Activated naive CD4-positive, alpha-beta T cell (primary cell): Measurements from ENCODE around the gene MPIG6B.

Source experiments
- DNase-seq, 4 experiments: peaks; one replicate each; lab custom pipeline; 2025; lab: John Stamatoyannopoulos, UW

MPIG6B gene

DNA sequence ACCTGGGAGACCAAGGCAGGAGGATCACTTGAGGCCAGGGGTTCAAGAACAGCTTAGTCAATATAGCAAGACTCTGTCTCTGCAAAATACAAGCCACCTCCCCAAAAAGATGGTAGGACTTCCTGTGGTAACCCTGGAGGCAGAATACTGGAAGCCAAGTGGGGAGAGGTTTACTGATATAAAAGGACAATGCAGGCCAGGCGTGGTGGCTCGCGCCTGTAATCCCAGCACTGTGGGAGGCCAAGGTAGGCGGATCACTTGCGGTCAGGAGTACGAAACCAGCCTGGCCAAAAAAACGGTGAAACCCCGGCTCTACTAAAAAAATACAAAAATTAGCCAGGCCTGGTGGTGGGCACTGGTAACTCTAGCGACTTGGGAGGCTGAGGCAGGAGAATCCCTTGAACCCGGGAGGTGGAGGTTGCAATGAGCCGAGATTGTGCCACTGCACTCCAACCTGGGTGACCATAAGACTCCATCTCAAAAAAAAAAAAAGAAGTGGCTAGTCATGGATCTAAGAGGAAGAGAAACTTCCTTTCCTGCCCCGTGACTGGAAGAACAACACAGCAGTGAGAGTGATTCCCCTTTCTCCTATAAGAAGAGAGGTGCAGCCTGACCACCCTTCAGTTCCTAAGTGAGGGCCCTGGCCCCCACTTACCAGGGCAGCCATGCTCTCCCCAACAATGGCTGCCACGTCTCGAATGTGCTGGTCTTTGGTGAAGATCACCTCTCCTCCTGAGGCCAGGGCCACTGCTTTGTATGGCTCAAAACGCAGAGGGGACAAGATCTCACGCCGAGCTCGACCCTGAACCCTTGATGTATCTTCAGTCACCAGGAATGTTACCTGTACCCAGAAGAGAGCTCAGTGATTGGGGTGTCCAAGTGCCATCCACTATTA, 45.4 kb downstream of the MPIG6B start:
- DNase-seq = no peak

DNA sequence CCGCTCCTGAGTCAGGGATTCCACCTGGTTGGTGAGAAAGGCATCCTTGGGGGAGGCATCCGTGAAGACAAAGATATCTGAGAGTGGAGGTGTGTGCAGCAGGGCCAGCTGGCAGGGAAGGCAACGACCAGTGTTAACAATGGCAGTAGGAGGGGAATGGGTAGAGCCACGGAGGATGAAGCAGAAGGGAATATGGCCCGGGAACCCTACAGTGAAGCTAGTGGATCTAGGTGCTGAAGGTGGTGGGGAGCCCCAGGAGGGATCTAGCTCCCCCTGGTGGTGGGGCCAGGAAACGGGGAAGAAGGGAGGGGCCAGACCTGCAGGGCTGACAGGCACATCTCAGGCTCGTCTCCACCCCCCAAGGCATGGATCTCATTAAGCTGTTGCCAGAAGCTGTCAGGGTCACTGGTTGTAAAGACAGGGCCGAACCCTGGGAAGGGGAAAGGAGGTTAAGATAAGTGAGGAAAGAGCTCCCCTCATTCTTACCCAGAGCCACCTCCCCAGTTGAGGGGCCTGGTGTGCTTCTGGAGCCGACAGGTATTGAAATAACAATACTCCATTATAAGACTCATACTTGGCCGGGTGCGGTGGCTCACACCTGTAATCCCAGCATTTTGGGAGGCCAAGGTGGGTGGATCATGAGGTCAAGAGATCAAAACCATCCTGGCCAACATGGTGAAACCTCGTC, 46.7 kb downstream of the MPIG6B start:
- DNase-seq = peak; percentile 37 to 61 (median 52)

DNA sequence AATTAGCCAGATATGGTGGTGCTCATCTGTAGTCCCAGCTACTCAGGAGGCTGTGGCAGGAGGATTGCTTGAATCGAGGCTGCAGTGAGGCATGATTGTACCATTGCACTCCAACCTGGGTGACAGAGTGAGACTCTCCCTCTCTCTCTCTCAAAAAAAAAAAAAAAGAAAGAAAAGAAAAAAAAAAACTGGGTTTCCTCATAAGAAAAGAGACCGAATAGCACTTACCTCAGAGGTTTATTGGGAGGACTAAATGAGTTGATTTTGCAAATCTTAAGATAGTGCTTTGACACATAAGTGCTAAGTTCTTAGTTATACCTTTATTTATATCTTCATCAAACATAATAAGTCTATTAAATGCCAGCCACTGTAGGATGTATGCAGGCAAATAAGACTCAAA, 47.7 kb downstream of the MPIG6B start:
- no peak for DNase-seq

DNA sequence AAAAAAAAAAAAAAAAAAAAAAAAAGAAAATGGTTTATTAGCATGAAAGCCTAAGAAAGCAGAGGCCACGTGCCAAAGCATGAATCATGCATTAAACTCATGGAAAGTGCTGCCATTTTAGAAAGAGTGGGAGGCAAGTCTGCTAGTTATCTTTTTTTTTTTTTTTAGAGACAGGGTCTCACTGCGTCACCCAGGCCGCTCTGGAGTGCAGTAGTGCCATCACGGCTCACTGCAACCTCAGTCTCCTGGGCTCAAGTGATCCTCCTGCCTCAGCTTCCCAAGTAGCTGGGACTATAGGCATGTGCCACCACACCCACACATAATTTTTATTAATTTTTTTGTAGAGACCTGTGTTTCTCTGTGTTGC, 48.8 kb downstream of the MPIG6B start:
- DNase-seq = no peak

DNA sequence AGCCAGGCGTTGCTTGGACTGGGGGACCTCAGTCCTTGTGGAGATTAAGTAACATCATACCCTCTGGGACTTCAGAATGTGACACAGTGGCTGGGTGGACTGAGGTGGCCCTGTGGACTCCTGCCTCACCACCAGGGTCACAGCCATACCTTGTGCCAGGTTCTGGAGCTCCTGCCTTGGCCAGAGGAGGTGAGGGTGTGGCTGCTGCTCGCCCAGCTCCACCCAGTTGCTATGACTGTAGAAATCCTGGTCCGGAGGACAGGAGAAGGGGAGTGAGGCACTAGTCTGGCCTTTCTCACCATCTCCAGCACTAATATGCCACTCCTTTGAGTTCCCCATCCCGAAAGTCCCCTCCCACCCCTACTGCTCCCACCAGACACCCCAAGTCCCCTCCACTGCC, 52.0 kb downstream of the MPIG6B start:
- no peak for DNase-seq

DNA sequence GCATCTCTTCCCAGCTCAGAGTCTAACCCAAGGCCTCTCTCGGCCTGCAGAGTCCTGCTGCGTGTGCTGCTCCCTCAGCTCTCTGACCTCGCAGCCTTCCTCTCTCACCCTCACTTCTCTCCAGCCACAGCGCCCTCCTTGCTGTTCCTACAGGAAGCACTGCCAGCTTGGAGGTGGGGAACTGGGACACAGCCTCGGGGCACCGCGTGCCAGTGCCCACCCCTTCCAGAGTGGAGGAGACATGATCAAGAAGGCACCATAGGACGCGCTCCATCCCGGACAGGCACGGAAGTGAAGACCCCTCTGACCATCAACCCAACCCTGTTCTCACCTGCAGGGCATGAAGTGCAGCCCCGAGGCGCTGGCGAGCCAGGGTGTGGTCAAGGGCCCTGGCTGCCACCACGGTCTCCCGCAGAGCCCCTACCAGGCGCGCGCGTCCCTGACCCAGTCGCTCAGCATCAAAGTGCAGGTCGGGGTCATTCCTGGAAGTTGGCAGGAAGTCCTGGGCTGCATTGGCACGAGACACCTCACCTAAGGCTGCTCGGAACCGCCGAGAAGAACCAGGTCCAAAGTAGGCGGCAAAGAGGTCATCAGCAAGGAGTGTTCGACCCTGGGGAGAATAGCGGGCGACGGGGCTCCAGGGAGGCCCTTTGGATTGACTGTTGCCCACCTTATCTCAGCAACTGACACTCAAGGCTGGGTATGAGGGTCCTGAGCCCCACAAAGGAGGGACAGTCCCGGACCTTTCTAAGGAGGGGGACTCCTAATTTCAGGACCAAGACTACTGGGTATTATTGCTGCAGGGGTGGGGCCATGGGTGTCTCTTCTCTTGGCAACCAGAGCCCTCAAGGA, 52.7 kb downstream of the MPIG6B start:
- no peak for DNase-seq
